ENCODE measurements around the gene KCNMB2. TPM values are rescaled to one million over a fixed set of nuclear protein-coding genes. Genes with fewer than 3 reads are reported as not detected.
"Not testable (repeated sequence)": the region's sequence is repeated elsewhere in the genome, so short reads cannot be mapped to it uniquely, and the experiment has no call there.

KCNMB2 gene
- not detected for total RNA-seq
- long read RNA-seq, result 0 reads

DNA sequence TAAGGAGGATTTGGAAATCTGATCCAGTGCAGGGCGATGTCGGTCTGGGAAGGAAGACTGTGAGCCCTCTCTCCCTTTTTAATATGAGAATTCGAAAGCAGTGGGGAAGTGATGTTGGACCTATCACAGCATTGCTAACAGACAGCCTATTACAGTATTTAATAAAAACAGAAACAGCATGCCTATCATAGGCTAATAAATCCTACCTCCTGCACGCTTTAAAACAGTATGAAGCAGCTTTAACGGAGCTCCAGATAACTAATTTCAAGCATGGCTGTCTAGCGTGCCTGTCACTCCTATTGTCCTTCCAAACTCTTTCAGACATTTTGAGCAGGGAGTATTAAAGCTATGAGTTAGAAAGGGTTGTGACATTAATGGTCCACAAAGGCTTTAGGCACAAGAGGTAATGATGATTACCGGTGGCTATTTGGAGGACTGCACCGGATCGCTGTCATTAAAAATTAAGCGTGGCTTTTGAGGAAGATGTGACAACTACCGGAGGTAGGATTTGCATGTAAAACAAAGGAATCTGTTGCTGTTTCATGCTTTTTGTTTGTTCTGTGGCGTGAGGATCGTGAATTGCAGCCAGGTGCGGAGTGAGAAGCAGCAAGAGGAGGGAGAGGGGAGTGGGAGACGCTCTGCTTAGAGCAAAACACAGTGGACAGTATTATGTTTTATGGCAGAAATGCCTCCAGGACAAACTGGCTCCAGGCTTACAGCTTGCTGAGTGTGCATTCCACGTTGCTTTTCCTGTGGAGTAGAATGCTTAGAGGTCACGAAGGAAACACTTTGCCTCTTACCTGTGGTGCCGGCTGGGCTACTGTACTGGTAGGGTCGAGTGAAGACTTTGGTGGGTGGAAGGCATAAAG lies at the start of gene KCNMB2:
Gene KCNMB2 (plus strand): TSS at position 226 of the 869 bp plus-strand sequence.
- DNase-seq (ENCODE audit: low spot score), result no peak

DNA sequence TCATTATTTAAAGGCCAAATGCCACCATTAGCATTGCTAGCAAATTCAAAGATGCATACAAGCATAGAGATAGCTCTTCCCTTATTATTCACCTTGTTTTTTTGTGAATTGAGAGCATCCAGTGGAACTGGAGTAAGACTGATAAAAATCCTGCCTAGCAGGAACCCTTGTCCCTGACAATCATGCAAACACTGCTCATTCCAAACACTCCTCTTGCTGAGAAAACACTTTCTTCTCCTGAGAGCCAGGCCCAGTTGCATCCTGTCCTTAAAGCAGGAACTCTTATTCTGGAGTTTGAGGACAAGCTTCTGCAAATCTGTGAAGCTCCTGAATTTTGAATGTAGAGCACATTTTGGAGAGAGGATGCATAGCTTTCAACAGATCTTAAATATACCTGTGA lies 49.3 kb upstream of the KCNMB2 start:
- no peak for DNase-seq (ENCODE audit: low spot score)

DNA sequence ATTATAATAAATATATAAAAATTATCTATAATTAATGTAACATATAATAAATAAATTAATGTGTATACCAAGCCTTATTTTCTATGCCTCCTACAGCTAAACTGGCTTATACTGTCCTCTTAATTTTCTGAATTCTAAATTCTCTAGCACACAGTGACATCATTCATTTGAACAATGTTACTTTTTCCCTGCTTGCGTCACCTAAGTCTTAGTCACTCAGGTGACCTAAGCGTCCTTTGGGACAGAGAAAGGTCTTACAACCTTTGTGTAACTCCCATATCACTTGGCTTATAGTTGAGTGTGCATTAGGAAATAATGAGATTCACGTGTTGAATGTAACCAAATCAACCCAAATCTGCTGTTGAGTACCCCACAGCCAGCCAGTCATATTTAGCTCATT lies 48.5 kb upstream of the KCNMB2 start:
- no peak for DNase-seq (ENCODE audit: low spot score)

DNA sequence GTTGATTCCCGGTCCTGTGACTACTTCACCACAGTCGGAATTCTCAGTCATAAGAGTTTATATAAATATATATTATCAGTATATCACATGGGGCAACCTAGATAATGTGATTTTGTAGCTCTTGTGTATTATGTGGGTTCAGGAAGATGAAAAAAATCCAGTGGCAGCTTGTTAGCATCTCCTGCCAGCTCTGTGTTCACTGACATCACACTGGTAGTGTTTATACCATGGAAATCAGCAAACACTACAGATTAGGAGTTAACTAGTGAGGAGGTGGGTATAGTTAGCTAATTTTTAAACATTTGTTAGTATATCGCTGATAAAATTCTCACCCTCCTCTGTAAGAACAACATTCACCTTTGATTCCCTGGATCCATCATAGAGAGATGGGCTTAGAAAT lies 44.5 kb upstream of the KCNMB2 start:
- no peak for DNase-seq (ENCODE audit: low spot score)

DNA sequence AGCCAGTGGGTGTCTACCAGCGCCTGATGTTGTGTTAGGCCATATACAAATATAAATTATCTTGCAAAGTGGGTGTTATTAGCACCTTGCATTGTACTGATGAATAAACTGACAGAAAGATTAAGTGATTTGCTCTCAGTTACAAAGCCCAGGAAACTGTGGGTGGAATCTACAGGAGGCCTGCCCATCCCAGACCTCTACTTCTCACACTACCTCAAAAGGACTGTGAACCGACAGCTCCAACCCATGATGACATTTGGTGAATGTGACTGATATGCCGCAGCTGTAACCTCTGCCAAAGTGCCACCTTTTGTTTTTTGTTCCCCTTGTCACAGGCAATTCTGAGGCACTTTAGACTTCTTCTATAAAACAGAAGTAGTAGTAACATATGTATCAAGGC lies 43.7 kb upstream of the KCNMB2 start:
- no peak for DNase-seq (ENCODE audit: low spot score)

DNA sequence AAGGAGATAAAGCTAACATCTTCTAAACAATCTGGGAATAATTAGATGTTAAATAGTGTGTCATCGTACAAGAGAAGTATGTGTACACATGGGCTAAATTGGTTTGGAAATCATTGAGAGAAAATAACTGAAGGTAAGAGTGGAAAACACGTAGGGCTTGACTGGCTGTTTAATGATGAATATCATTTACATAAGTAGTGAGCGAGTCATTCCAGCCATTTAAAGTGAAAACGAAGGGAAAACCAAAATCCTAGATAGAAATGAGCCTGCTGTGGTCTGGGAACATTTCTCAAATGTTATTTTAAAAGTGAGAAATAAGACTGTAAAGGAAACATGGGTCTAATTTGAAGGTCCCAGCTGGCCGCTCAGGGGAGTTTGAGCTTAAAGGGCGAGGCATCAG lies 41.9 kb upstream of the KCNMB2 start:
- DNase-seq (ENCODE audit: low spot score), result no peak

DNA sequence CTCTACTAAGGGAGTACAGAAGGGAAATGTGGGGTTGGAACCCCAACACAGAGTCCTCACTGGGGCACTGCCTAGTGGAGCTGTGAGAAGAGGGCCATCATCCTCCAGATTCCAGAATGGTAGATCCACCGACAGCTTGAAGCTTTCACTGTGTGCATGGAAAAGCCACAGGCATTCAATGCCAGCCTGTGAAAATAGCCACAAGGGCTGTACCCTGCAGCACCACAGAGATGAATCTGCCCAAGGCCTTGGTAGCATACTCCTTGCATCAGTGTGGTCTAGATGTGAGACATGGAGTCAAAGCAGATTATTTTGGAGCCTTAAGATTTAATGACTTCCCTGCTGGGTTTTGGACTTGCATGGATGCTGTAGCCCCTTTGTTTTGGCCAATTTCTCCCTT lies 39.3 kb upstream of the KCNMB2 start:
- no peak for DNase-seq (ENCODE audit: low spot score)

DNA sequence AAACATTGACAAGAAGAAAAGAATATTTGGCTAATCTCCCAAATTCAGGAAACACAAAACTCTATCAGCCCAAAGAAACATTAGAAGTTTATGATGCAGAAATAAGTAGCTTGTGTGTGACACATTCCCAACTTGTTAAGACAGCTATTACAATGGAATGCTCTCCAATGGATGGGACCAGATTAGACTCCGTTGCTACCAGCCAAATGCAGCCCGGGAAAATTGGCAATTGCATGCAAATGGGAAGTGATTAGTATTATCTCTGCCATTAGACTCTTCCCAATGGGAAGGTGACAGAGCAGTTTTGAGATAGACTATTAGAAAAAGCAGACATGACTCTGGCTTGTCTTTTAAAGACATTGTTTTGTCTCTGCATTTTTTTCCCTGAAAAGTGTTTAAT lies 37.4 kb upstream of the KCNMB2 start:
- DNase-seq (ENCODE audit: low spot score), result no peak

DNA sequence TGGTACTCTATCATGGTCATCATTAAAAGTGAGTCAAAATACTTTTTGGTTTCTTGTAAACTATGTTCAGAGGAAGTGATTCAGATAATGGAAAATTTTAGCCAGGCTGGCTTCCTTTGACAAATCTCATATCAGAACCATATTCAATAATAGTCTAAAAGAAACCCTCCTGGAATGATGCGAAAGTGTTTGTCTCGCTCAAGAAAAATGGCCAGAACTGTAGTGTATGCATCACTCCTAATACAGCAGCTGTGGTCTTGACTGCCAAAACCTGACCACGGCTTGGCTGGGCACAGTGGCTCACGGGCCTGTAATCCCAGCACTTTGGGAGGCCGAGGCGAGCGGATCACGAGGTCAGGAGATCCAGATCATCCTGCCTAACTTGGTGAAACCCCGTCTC lies 35.6 kb upstream of the KCNMB2 start:
- no peak for DNase-seq (ENCODE audit: low spot score)

DNA sequence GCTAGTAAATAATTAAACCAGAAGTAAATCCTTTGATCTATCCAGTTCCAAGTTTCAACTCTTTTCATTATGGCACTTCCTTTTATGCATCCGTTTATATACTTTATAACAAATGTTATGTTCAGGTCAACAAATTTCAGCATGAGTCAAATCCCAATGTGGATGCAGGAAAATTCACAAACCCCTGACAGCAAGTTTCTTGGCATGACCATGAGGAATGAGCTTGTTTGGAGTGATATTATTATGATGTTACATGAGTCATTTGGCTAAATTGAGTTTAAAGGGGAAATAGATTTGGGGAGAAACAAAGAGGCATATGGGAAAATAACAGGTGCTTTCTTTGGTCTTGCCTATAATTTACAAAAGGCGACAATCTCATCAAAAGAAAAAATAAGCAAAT lies 32.1 kb upstream of the KCNMB2 start:
- no peak for DNase-seq (ENCODE audit: low spot score)

DNA sequence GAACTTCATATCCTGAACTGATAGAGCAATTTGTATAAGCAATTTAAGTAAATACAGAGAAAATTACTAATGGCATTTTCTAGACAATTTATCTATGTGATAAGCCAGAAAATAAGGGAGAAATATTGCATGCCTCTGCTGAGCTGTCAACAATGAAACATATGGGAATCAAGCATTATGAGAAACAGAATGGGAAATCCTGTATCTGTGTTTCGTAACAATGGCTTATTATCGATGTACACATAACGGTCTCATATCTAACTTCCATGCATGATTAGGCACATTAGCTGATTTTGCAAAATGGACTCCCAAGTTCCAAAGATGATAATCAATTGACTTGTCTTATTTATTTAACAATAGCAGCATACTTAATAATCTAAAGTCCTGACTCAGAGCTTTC lies 30.4 kb upstream of the KCNMB2 start:
- no peak for DNase-seq (ENCODE audit: low spot score)

DNA sequence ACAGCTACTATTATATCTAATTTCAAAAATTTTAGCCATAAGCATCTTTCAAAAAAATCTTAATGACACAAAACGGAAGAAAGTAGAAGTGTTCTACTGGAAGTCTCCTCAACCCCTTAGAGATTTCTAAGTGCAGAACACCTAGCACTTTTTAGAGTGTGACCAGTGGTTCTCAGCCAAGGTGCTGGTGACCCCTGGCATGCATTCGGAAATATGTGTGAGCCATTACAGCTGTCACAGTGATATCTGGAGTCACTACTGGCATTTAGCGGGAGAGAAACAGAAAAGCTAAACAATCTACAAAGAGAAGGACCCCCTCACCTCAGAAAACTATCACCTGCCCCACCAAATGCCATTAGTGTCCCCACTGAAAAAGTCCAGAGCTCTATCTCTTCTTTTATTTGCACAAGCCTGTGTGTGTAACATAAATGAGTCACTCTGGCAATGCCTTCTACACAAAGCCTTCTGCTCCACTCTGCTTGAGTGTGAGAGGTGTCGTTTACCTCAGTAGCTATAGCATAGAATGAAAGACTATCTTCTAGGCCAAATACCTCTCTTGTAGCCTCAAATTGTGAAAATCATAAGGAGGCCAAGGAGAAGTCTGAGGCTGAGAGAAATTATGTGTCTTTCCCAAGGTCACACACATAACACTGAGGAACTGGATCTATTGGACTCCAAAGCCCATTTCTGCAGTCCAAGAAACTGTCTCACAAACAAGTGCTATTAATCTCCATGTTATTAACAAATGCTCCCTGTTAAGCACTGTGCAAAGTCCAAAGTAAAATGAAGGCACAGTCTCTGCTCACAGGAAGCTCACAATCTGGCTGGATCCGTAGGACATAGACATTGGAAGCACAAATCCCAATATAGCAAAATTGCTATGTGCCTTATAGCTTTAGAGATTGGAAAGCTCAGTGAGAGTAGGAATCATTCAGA lies 28.5 kb upstream of the KCNMB2 start:
- DNase-seq (ENCODE audit: low spot score), result no peak

DNA sequence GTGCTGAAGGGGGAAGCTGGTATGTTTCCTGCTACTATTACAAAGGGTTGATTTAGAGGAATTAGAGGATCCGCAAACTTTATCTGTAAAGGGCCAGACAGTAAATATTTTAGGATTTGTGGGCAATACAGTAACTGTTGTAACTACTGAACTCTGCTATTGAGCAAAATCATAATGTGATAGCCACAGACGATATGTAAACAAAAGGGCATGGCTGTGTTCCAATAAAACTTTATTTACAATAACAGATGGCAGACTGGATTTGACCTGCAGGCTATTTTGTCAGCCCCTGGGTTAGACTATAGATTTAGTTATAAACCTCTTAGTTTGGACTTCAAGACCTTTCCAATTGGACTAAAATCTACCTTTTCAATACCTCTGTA lies 27.8 kb upstream of the KCNMB2 start:
- no peak for DNase-seq (ENCODE audit: low spot score)

DNA sequence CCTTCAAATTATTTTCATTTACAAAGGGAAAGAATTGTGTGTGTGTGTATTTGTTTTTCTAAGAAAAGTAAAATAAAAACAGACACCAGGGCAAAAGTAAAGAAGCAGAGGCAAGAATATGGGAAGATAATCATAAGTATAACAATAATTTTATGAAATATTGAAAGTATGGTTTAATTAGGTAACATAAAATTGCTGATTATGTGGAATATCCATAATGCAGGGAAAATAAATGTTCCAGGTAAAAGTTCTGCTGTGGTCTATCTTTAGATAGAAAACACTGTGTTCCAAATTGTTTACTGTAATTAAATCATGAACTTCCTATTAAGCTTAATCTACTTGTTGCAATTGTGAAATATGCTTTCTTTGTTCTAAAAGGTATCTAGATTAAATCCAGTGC lies 25.7 kb upstream of the KCNMB2 start:
- no peak for DNase-seq (ENCODE audit: low spot score)

DNA sequence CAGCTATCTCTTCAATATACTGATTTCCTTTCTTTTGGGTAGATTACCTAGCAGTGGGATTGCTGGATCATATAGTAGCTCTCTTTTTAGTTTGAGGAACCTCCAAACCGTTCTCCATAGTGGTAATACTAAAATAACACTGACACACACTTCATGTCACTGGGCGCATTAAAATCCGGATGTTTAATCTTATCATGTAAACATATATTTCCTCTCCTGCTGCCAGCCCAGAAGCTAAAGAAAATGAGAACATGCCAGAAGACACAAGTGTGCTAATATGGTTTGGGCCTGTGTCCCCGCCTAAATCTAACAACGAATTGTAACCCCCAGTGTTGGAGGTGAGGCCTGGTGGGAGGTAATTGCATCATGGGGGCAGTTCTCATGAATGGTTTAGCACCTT lies 23.6 kb upstream of the KCNMB2 start:
- DNase-seq (ENCODE audit: low spot score), result no peak

DNA sequence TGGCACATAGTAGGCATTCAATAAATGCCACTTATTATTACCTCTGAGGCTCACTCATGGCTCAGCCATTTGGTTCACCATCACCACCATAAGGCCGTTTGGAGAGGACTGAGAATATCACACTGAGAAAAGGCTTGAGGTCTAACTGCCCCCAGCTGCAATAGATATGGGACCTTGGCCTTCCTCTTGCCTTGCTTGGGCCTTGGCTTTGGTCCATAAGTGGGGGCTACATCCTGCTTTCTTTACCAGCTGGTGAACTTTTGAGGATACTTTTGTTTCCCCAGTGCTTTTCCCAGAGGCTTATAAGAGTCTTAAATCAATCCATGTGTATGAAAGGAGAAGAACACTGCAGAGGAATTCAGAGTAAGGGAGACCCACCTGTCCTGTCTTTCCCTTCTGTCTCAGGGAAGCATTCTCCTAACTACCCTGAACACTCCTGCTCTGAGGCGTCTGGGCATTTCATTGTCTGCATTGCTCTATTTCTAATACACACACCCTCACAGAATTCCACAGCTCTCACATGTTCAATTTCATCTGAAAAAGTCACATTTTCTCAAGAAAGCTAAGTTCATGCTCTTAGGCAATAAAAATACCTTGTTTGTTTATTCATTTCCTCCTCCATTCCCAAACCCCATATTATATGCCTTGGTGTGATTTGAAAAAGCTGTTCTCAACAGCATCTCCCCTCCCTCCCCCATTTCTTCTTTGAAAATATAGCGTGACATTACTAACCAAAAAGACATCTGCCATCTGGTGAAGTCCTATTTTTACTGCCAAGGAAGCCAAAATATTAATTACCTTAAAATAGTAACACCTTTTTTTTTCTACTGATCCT lies 22.5 kb upstream of the KCNMB2 start:
- no peak for DNase-seq (ENCODE audit: low spot score)

DNA sequence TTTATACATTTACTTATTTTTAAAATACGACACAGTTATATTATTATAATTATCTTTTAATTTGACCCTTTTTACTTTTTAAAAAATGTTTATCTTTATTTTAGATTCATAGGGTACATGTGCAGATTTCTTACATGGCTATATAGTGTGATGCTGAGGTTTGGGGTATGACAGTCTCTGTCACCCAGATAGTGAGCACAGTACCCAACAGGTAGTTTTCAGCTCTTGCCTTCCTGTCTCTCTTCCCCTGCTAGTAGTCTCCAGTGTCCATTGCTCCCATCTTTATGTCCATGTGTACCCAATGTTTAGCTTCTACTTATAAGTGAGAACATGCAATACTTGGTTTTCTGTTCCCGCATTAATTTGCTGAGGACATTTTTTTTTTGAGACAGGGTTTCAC lies 21.8 kb upstream of the KCNMB2 start:
- no peak for DNase-seq (ENCODE audit: low spot score)

DNA sequence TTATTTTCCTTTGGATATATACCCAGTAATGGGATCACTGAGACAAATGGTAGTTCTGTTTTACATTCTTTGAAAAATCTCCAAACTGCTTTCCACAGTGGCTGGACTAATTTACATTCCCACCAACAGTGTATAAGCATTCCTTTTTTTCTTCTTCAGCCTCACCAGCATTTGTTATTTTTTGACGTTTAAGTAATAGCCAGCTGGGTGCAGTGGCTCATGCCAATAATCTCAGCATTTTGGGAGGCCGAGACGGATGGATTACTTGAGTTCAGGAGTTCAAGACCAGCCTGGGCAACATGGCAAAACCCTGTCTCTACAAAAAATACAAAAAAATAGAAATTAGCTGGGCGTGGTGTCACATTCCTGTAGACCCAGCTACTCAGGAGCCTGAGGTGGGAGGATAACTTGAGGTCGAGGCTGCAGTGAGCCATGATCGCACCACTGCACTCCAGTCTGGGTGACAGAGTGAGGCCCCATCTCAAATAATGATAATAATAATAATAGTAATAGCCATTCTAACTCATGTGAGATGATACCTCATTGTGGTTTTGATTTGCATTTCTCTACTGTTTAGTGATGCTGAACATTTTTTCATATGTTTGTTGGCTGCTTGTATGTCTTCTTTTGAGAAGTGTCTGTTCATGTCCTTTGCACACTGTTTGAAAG lies 21.0 kb upstream of the KCNMB2 start:
- not testable (repeated sequence) for DNase-seq (ENCODE audit: low spot score)

DNA sequence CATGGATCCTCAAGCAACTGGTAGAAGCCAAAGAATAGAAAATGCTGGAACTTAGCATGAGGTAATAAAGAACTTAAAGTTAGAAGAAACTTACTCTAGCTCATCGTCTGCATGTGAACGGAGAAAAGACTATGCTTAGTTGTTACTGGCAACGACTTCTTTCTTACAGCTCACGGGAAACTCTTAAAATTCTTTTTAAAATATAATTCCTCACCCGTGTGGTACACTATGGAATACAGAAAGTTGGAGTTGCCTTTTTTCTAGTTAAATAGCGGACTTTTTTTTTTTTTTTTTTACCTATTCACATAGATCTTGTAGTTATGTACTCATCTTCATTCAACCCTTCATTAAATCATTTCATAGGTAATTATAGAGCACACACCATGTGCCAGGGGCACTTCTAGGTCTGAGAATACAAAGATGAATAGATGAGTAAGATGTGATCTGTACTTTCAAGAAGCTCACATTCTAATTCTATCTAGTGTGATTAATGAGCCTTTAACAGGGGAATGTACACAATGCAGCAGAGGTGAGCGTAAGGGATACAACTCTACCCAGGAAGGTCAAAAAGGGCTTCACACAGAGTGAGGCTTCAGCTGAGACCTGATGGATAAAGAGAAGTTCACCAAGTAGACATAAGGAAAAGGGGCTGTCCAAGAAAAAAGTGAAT lies 18.4 kb upstream of the KCNMB2 start:
- no peak for DNase-seq (ENCODE audit: low spot score)

DNA sequence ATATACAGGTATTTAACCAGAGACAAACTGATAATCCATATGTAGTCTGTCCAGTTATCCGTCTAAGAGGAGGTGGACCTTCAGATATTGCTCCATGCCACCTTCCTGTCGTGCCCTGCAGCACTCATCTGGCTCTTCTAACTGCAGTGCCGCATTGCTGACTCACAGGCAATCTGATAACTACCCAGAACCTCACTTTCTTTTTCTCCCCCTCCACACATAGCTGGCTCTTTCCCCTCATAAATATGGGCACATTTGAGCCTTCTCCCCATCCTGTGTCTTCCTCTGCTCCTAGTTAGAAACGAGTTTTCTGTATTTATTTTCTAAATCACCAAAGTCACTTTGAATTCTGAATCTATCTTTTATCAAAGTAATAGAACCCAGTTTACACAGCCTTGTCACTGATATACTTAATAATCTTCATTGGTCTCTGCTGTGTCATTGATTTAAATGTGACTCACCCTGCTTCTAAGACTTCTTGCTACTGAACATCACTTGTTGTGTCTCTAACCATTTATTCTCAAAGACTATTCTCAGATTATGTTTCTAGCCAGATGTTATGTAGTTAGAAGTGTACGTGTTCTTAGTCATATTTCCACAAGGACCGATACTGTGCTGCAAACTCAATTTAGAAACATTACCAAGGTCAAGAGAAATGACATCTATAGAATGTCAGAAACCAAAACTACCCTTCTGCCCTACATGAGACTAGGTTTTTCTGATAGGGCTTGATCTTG lies 17.4 kb upstream of the KCNMB2 start:
- no peak for DNase-seq (ENCODE audit: low spot score)
